ENCODE data around the gene ARSK. TPM values are rescaled to one million over a fixed set of nuclear protein-coding genes. Genes with fewer than 3 reads are reported as not detected.

ARSK gene
- total and polyA plus RNA-seq, 9 donors: 4.4 to 8.1 (median 5.6) TPM

DNA sequence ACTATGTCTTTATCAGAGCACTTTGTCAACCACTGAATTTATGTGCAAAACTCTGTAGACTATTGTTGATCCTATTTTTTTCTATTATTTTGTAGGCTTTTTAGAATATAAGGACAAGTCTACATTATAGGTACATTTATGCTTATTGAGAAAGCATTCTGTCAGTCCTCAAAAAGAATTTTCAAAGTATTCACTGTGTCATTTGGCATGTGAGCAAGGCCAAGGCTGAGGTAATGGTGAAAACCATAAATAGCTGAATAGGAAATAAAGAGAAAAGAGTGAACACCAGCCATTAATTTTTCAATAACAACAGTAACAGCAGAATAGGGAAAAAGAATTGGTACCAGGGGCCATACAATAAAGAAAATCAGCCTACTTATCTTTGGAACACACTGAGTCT, 21.1 kb upstream of the ARSK start:
- no peaks in the 10 kb centered on the region for H3K36me3 ChIP-seq
- no peak for TF ChIP-seq EP300 (IDR thresholded peaks at IDR 0.05)
- TF ChIP-seq, protein P1, sequence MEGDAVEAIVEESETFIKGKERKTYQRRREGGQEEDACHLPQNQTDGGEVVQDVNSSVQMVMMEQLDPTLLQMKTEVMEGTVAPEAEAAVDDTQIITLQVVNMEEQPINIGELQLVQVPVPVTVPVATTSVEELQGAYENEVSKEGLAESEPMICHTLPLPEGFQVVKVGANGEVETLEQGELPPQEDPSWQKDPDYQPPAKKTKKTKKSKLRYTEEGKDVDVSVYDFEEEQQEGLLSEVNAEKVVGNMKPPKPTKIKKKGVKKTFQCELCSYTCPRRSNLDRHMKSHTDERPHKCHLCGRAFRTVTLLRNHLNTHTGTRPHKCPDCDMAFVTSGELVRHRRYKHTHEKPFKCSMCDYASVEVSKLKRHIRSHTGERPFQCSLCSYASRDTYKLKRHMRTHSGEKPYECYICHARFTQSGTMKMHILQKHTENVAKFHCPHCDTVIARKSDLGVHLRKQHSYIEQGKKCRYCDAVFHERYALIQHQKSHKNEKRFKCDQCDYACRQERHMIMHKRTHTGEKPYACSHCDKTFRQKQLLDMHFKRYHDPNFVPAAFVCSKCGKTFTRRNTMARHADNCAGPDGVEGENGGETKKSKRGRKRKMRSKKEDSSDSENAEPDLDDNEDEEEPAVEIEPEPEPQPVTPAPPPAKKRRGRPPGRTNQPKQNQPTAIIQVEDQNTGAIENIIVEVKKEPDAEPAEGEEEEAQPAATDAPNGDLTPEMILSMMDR (IDR thresholded peaks at IDR 0.05): no peak
- no peak for TF ChIP-seq POLR2A (IDR thresholded peaks at IDR 0.05)
- DNase-seq: no peak
- H3K27ac ChIP-seq: no peak overlapping the region
- H3K27me3 ChIP-seq: no peaks in the 10 kb centered on the region
- H3K4me3 ChIP-seq: no peak overlapping the region
- intact Hi-C loops (cut with DNase I): no loop called here
- H3K4me1 ChIP-seq (ENCODE audit: insufficient read depth): no peaks in the 10 kb centered on the region
- H3K9me3 ChIP-seq: no peaks in the 10 kb centered on the region

DNA sequence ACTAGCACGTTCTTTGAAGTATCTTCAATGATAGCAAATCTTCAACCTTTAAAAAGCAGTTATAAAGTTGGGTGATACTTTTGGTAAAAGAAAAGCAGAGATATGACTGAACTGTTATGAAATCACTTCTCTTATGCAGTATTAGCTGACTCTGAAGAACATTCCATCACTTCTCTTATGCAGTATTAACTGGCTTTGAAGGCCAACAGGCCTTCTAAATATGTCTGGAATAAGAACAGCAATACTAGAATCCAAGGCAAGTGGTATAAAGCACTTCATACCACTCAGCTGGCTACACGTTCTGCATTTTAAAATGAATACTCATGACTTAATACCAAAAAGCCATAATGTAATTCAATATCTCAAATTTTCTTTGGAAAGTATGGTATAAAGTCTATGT, 17.4 kb upstream of the ARSK start:
- TF ChIP-seq EP300 (IDR thresholded peaks at IDR 0.05) (no peak), POLR2A (IDR thresholded peaks at IDR 0.05) (no peak)
- TF ChIP-seq, protein P1 (IDR thresholded peaks at IDR 0.05): no peak
- no peak for DNase-seq
- WGBS, 3 donors: 69 to 81% (median 80%) methylated on average over 2 of the region's 2 CpGs
- H3K27me3 ChIP-seq: no peaks in the 10 kb centered on the region
- H3K4me1 ChIP-seq (ENCODE audit: insufficient read depth): no peaks in the 10 kb centered on the region
- H3K4me3 ChIP-seq: no peak overlapping the region
- no peaks in the 10 kb centered on the region for H3K9me3 ChIP-seq
- no peak overlapping the region for H3K27ac ChIP-seq
- intact Hi-C loops (cut with DNase I): no loop called here
- H3K36me3 ChIP-seq: no peaks in the 10 kb centered on the region

DNA sequence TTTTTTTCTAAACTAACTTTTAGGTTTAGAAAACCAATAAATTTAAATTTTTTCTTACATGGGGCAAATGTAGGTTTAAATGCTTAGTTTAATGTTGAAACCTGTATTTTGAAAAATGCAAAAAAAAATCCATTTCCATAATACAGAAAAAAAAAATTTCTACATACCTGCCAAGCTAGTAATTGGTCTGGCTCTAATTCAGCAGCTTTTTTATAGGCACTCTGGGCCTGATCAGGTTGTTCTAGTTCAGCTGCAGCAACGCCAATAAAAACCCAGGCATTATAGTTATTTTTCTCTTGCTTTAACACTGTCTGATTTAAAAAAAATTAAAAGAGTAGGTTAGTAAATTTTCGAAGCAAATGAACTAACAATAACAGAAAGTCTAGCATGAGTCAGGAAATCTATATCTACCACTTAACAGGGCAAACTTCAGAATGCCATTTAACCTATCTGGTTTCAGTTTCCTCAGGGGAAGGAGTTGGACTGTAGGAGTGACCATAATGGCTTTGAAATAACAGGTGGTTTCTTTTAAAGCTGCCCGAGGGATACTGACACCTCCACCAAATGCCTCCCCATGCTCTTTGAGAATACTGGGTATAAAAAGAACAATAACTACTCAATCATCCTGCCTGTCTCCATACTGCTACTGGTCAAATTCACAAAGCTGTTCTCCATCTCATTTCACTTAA, 11.7 kb upstream of the ARSK start:
- H3K27ac ChIP-seq: no peak overlapping the region
- intact Hi-C loops (cut with DNase I): no loop called here
- no peaks in the 10 kb centered on the region for H3K4me1 ChIP-seq (ENCODE audit: insufficient read depth)
- no peak for DNase-seq
- TF ChIP-seq EP300 (IDR thresholded peaks at IDR 0.05): no peak
- TF ChIP-seq, protein P1 (IDR thresholded peaks at IDR 0.05): no peak
- no peak for TF ChIP-seq POLR2A (IDR thresholded peaks at IDR 0.05)
- 37 to 38% (median 37%) methylated on average over 3 of the region's 3 CpGs for WGBS, 3 donors
- H3K4me3 ChIP-seq: no peak overlapping the region
- H3K27me3 ChIP-seq: no peaks in the 10 kb centered on the region
- no peaks in the 10 kb centered on the region for H3K36me3 ChIP-seq
- H3K9me3 ChIP-seq: no peaks in the 10 kb centered on the region

DNA sequence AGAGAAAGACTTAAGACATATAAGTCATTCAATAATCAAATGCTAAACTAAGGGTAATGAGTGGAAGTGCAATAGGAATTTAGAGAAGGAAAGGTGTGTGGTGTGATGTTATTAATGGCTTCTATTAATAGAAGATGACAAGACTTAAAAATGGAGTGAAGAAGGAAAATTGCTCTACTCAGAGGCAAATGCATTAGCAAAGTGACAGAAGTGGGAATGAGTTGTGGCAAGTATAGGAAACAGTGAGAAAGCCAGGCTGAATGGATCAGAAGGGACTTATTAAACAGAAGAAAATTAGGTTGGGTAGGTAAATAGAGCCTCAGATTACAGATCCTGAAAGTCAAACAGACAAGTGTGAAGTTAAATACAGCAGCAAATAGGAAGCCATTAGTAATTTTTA, 5.9 kb upstream of the ARSK start:
- intact Hi-C loops (cut with DNase I): no loop called here
- TF ChIP-seq, protein P1 (IDR thresholded peaks at IDR 0.05): no peak
- TF ChIP-seq EP300 (IDR thresholded peaks at IDR 0.05) (no peak), POLR2A (IDR thresholded peaks at IDR 0.05) (no peak)

More for the DNA sequence above, 5.9 kb upstream of the ARSK start:
- no peaks in the 10 kb centered on the region for H3K27me3 ChIP-seq
- H3K27ac ChIP-seq: no peak overlapping the region
- no peak for DNase-seq
- H3K4me3 ChIP-seq: no peak overlapping the region
- H3K4me1 ChIP-seq (ENCODE audit: insufficient read depth): peaks cover 4% of the 10 kb centered on the region
- no peaks in the 10 kb centered on the region for H3K9me3 ChIP-seq
- no peaks in the 10 kb centered on the region for H3K36me3 ChIP-seq
